ENCODE data around the gene PLSCR5. TPM values are rescaled to one million over a fixed set of nuclear protein-coding genes. Genes with fewer than 3 reads are reported as not detected.

Gene PLSCR5
- total RNA-seq, 6 donors from 2014 or later: not detected

DNA sequence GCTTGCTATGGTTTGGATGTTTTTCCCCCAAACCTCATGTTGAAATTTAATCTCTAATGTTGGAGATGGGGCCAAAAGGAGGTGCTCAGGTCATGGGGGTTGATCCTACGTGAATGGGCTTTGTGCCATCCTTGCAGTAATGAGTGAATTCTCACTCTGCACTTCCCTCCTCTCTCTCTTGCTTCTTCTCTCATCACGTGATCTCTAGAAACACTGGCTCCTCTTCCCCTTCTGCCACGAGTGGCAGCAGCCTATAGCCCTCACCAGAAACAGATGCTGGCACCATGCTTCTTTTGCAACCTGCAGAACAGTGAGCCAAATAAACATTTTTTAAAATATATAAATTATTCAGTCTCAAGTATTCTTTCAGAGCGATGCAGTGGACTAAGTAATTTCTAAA is 47.4 kb downstream of the PLSCR5 start:
- no peaks in the 10 kb centered on the region for H3K27me3 ChIP-seq
- 54 to 72% methylated on average over 4 of the region's 4 CpGs for WGBS, 2 donors
- no peaks in the 10 kb centered on the region for H3K4me1 ChIP-seq
- H3K9me3 ChIP-seq: no peaks in the 10 kb centered on the region
- ATAC-seq (ENCODE audit: low FRiP score in 2 of 2) (peak in 1 of 2 donors; percentile 58), DNase-seq (peak in 1 of 2 donors; percentile 26)
- H3K27ac ChIP-seq: no peak overlapping the region
- TF ChIP-seq POLR2A (IDR thresholded peaks at IDR 0.05) (no peak), POLR2AphosphoS5 (IDR thresholded peaks at IDR 0.05) (no peak), EP300 (IDR thresholded peaks at IDR 0.05) (no peak)
- TF ChIP-seq, protein P1, sequence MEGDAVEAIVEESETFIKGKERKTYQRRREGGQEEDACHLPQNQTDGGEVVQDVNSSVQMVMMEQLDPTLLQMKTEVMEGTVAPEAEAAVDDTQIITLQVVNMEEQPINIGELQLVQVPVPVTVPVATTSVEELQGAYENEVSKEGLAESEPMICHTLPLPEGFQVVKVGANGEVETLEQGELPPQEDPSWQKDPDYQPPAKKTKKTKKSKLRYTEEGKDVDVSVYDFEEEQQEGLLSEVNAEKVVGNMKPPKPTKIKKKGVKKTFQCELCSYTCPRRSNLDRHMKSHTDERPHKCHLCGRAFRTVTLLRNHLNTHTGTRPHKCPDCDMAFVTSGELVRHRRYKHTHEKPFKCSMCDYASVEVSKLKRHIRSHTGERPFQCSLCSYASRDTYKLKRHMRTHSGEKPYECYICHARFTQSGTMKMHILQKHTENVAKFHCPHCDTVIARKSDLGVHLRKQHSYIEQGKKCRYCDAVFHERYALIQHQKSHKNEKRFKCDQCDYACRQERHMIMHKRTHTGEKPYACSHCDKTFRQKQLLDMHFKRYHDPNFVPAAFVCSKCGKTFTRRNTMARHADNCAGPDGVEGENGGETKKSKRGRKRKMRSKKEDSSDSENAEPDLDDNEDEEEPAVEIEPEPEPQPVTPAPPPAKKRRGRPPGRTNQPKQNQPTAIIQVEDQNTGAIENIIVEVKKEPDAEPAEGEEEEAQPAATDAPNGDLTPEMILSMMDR (IDR thresholded peaks at IDR 0.05): no peak
- H3K4me3 ChIP-seq: no peak overlapping the region
- no peaks in the 10 kb centered on the region for H3K36me3 ChIP-seq

GRCh38 chr3:146555311-146555710 is 49.8 kb downstream of the PLSCR5 start:
- no peak for ATAC-seq (ENCODE audit: low FRiP score in 2 of 2)
- no peak for DNase-seq
- no peak overlapping the region for H3K4me3 ChIP-seq
- WGBS, 2 donors: 97% methylated on average over 3 of the region's 3 CpGs
- no peaks in the 10 kb centered on the region for H3K9me3 ChIP-seq
- peaks cover 0 to 8% (median 4%) of the 10 kb centered on the region in 4 donors for H3K4me1 ChIP-seq
- TF ChIP-seq POLR2A (IDR thresholded peaks at IDR 0.05) (no peak), EP300 (IDR thresholded peaks at IDR 0.05) (no peak)
- TF ChIP-seq, protein P1 (IDR thresholded peaks at IDR 0.05): no peak
- no peak overlapping the region for H3K27ac ChIP-seq
- no peaks in the 10 kb centered on the region for H3K27me3 ChIP-seq
- no peaks in the 10 kb centered on the region for H3K36me3 ChIP-seq

- no peak for DNase-seq
- no peak for ATAC-seq (ENCODE audit: low FRiP score in 2 of 2)
- Histone ChIP-seq H3K4me1 (peaks cover 0 to 13% (median 4%) of the 10 kb centered on the region in 4 donors), H3K9me3 (no peaks in the 10 kb centered on the region), H3K4me3 (no peak overlapping the region), H3K27me3 (no peaks in the 10 kb centered on the region), H3K27ac (peak overlapping the region in 1 of 4 donors; percentile 3), H3K36me3 (no peaks in the 10 kb centered on the region)
- TF ChIP-seq EP300 (IDR thresholded peaks at IDR 0.05) (no peak), POLR2A (IDR thresholded peaks at IDR 0.05) (no peak), POLR2AphosphoS5 (IDR thresholded peaks at IDR 0.05) (no peak)
- TF ChIP-seq, protein P1 (IDR thresholded peaks at IDR 0.05): no peak
- 67 to 83% methylated on average over 7 of the region's 7 CpGs for WGBS, 2 donors
Measured at GRCh38 chr3:146554151-146554760, 50.9 kb downstream of the PLSCR5 start.

DNA sequence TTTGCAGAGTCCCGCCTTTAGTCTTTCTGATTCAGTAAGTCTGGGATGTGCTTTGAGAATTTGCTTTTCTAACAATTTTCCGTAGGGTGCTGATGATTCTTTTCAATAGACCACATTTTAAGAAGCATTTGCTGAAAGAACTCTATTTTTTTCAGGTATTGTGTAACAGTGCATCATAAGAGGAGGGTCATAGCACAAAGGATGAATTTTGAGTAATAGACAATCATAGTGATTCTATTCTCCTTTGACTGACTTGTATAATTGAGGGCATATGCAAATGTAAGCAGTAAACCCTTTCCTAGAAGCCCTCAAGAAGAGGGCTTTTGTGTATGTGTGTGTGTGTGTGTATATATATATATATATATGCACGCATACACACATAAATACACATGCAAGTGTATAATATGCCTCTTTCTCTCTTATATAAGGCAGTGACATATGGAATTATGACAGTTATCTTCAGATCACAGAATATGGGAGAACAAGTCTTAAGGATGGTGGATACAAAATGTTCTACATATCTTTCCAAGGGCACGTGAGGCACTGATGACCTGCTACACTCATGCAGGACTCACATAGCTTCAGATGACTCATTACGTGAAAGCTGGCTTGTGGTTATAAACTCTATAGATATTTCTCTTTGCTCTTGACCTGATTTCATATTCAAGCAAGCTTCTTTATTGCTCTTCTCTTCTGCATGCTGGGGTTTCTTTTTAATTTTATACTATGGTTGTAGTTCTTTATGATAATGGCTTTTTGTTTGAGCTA is 54.2 kb downstream of the PLSCR5 start:
- Histone ChIP-seq H3K27ac (no peak overlapping the region), H3K27me3 (no peaks in the 10 kb centered on the region), H3K4me1 (peaks cover 0 to 13% (median 4%) of the 10 kb centered on the region in 4 donors), H3K9me3 (no peaks in the 10 kb centered on the region), H3K4me3 (no peak overlapping the region), H3K36me3 (no peaks in the 10 kb centered on the region)
- WGBS, 2 donors: 77 to 88% methylated on average over 5 of the region's 5 CpGs
- TF ChIP-seq EP300 (IDR thresholded peaks at IDR 0.05) (peak in 1 of 4 donors; percentile 25), POLR2AphosphoS5 (IDR thresholded peaks at IDR 0.05) (no peak), POLR2A (IDR thresholded peaks at IDR 0.05) (no peak)
- TF ChIP-seq, protein P1 (IDR thresholded peaks at IDR 0.05): no peak
- ATAC-seq (ENCODE audit: low FRiP score in 2 of 2) (peak in 1 of 2 donors; percentile 32), DNase-seq (peak in 1 of 2 donors; percentile 56)

Measured in upper lobe of left lung (tissue), 6 donors.